Bronchial epithelial cell (primary cell): ENCODE results near the gene DPF3. TPM values are rescaled to one million over a fixed set of nuclear protein-coding genes. Genes with fewer than 3 reads are reported as not detected.
A peak's percentile ranks its signal among the peaks of the same experiment; 100 is the strongest.

ENCODE experiments used
- DNase-seq: peaks from one replicate; pipeline ENCODE4 v3.0.0-alpha.2; 2010; ENCODE audit warnings: low read depth
- FAIRE-seq: peaks from 2 replicates; lab custom pipeline; 2011; peaks lifted over from hg19 to GRCh38; lab: Jason Lieb, UNC
- H3K27me3 ChIP-seq: 2 replicates; pipeline ENCODE4 v1.5.1; 2011; ENCODE audit warnings: low read length; ENCODE audit not compliant: control insufficient read depth, insufficient read depth
- H3K36me3 ChIP-seq: 2 replicates; pipeline ENCODE4 v1.5.1; 2011; ENCODE audit warnings: low read length; ENCODE audit not compliant: control insufficient read depth, insufficient read depth
- H3K4me3 ChIP-seq: 2 replicates; pipeline ENCODE4 v1.5.1; 2011; ENCODE audit warnings: mild to moderate bottlenecking, low read depth, low read length, control low read depth
- CTCF ChIP-seq: IDR thresholded peaks from 2 replicates; pipeline ENCODE4 v1.5.1; 2011; ENCODE audit warnings: mild to moderate bottlenecking, moderate library complexity, low read length, control low read depth, inconsistent platforms; ENCODE audit not compliant: insufficient read depth, severe bottlenecking
- total RNA-seq: library from RNA; depleted of rRNA; stranded (reverse); fragments of >200 nt; gene quantifications from 2 replicates; pipeline ENCODE4 v1.2.1, GENCODE V29; 2014

Gene DPF3
- total RNA-seq, 1 donor from 2014 or later: not detected

GRCh38 chr14:72636094-72636493 is 257.8 kb downstream of the DPF3 start:
- TF ChIP-seq CTCF: no peak
- Histone ChIP-seq H3K36me3 (no peaks in the 10 kb centered on the region), H3K4me3 (no peak overlapping the region), H3K27me3 (no peaks in the 10 kb centered on the region)
- FAIRE-seq: no peak
- DNase-seq: peak; percentile 61

- Histone ChIP-seq H3K4me3 (no peak overlapping the region), H3K27me3 (no peaks in the 10 kb centered on the region), H3K36me3 (no peaks in the 10 kb centered on the region)
- no peak for DNase-seq
- no peak for TF ChIP-seq CTCF
- FAIRE-seq: no peak
Observed at GRCh38 chr14:72634691-72635616, 258.9 kb downstream of the DPF3 start.

- no peak overlapping the region for H3K4me3 ChIP-seq
- DNase-seq (peak; percentile 24), FAIRE-seq (no peak)
- no peaks in the 10 kb centered on the region for H3K36me3 ChIP-seq
- H3K27me3 ChIP-seq: no peaks in the 10 kb centered on the region
- no peak for TF ChIP-seq CTCF
Observed at GRCh38 chr14:72633551-72633950, 260.4 kb downstream of the DPF3 start.

- FAIRE-seq: no peak
- H3K36me3 ChIP-seq: no peaks in the 10 kb centered on the region
- DNase-seq: no peak
- TF ChIP-seq CTCF: no peak
- H3K27me3 ChIP-seq: no peaks in the 10 kb centered on the region
- no peak overlapping the region for H3K4me3 ChIP-seq
Observed at GRCh38 chr14:72632727-72633126, 261.2 kb downstream of the DPF3 start.

GRCh38 chr14:72631401-72631800 is 262.5 kb downstream of the DPF3 start:
- H3K4me3 ChIP-seq: no peak overlapping the region
- no peaks in the 10 kb centered on the region for H3K36me3 ChIP-seq
- no peak for TF ChIP-seq CTCF
- FAIRE-seq (no peak), DNase-seq (no peak)
- no peaks in the 10 kb centered on the region for H3K27me3 ChIP-seq
